KMS-11 (cell line): ENCODE data around the gene TP53TG3D.
"Not testable (repeated sequence)": the region's sequence is repeated elsewhere in the genome, so short reads cannot be mapped to it uniquely, and the experiment has no call there.

ENCODE experiments used
- H2AFZ ChIP-seq: fragments of 200-600 bp; sonication (generic); 2 replicates; pipeline ENCODE4 v1.6.1; 2016; ENCODE audit warnings: antibody characterized with exemption, mixed run types, low read depth
- H3K27ac ChIP-seq: fragments of 200-600 bp; sonication (generic); 2 replicates; pipeline ENCODE4 v1.6.1; 2016; ENCODE audit warnings: mild to moderate bottlenecking, mixed run types
- H3K27me3 ChIP-seq: fragments of 200-600 bp; sonication (generic); 2 replicates; pipeline ENCODE4 v1.6.1; 2017; ENCODE audit warnings: mild to moderate bottlenecking, low read depth, mixed run types, moderate library complexity; ENCODE audit not compliant: insufficient read depth
- H3K36me3 ChIP-seq: fragments of 200-600 bp; sonication (generic); 2 replicates; pipeline ENCODE4 v1.6.1; 2017; ENCODE audit warnings: mild to moderate bottlenecking, mixed run types; ENCODE audit not compliant: insufficient read depth
- H3K4me1 ChIP-seq: fragments of 200-600 bp; sonication (generic); 2 replicates; pipeline ENCODE4 v1.6.1; 2016; ENCODE audit warnings: mild to moderate bottlenecking, low read depth, mixed run types; ENCODE audit not compliant: poor library complexity, severe bottlenecking
- H3K4me2 ChIP-seq: fragments of 200-600 bp; sonication (generic); 2 replicates; pipeline ENCODE4 v1.7.0; 2016; ENCODE audit warnings: mild to moderate bottlenecking, mixed run types
- H3K4me3 ChIP-seq: fragments of 200-600 bp; sonication (generic); IDR thresholded peaks from 2 replicates; pipeline ENCODE4 v1.6.1; 2017; ENCODE audit warnings: low read depth, low read length, mixed read lengths; ENCODE audit not compliant: insufficient read depth
- H3K79me2 ChIP-seq: fragments of 200-600 bp; sonication (generic); 2 replicates; pipeline ENCODE4 v1.6.1; 2016; ENCODE audit warnings: low read depth, mixed run types; ENCODE audit not compliant: insufficient read depth
- H3K9ac ChIP-seq: fragments of 200-600 bp; sonication (generic); 2 replicates; pipeline ENCODE4 v1.6.1; 2016; ENCODE audit warnings: mild to moderate bottlenecking, mixed run types
- H4K20me1 ChIP-seq: fragments of 200-600 bp; sonication (generic); 2 replicates; pipeline ENCODE4 v1.6.1; 2016; ENCODE audit warnings: mild to moderate bottlenecking, mixed run types; ENCODE audit not compliant: insufficient read depth

Gene TP53TG3D

GRCh38 chr16:32289197-32289596, 36.1 kb downstream of the TP53TG3D start:
- H3K4me2 ChIP-seq, H3K79me2 ChIP-seq, H3K27ac ChIP-seq, H3K27me3 ChIP-seq, H3K4me1 ChIP-seq, H3K36me3 ChIP-seq, H2AFZ ChIP-seq, H3K4me3 ChIP-seq, H4K20me1 ChIP-seq, H3K9ac ChIP-seq: not testable (repeated sequence)

GRCh38 chr16:32302776-32303175, 49.7 kb downstream of the TP53TG3D start:
- not testable (repeated sequence) for H3K9ac ChIP-seq, H3K4me1 ChIP-seq

More at GRCh38 chr16:32302776-32303175, 49.7 kb downstream of the TP53TG3D start:
- not testable (repeated sequence) for H3K36me3 ChIP-seq, H3K79me2 ChIP-seq, H3K4me2 ChIP-seq, H2AFZ ChIP-seq, H3K4me3 ChIP-seq, H3K27ac ChIP-seq, H3K27me3 ChIP-seq, H4K20me1 ChIP-seq
